ENCODE results near the gene SLC8B1. TPM values are rescaled to one million over a fixed set of nuclear protein-coding genes. Genes with fewer than 3 reads are reported as not detected.

The SLC8B1 gene
- total RNA-seq, 2 donors from 2014 or later = 25.2 to 44.2 TPM

DNA sequence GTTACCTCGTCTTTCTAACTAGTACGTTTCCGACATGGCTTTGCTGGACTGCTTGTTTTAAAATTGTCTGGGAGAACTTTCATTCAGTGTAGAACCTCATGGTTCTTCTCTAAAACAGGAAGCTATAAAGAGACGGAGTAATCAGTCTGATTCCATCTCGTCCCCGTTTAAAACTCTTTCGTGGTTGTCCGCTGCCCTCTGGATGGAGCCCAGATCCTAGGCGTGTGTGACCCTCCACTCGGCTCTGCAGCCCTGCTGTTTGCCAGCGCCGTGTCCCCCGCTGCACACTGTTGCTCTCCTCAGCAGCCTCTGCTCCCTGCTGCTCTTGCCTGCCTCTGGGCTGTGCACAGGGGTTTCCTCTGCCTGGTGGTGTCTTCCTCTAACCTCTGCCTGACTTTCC, 50.2 kb downstream of the SLC8B1 start:
- H3K4me3 ChIP-seq = no peak overlapping the region
- no peak overlapping the region for H3K27ac ChIP-seq
- 85 to 91% methylated on average over 13 of the region's 13 CpGs for WGBS, 2 donors
- ATAC-seq (no peak), DNase-seq (no peak)
- no peak for TF ChIP-seq POLR2A (IDR thresholded peaks at IDR 0.05)
- TF ChIP-seq, protein P1, sequence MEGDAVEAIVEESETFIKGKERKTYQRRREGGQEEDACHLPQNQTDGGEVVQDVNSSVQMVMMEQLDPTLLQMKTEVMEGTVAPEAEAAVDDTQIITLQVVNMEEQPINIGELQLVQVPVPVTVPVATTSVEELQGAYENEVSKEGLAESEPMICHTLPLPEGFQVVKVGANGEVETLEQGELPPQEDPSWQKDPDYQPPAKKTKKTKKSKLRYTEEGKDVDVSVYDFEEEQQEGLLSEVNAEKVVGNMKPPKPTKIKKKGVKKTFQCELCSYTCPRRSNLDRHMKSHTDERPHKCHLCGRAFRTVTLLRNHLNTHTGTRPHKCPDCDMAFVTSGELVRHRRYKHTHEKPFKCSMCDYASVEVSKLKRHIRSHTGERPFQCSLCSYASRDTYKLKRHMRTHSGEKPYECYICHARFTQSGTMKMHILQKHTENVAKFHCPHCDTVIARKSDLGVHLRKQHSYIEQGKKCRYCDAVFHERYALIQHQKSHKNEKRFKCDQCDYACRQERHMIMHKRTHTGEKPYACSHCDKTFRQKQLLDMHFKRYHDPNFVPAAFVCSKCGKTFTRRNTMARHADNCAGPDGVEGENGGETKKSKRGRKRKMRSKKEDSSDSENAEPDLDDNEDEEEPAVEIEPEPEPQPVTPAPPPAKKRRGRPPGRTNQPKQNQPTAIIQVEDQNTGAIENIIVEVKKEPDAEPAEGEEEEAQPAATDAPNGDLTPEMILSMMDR (IDR thresholded peaks at IDR 0.05) = no peak
- intact Hi-C loops (cut with DNase I) = no loop called here
- H3K4me1 ChIP-seq = no peaks in the 10 kb centered on the region
- H3K36me3 ChIP-seq (replicated peaks in 1 of 2; ENCODE audit: insufficient read depth in 1 of 2, low read depth in 2 of 2) = peaks cover 0 to 37% of the 10 kb centered on the region in 2 donors
- H3K9me3 ChIP-seq = no peaks in the 10 kb centered on the region
- H3K27me3 ChIP-seq = no peaks in the 10 kb centered on the region

DNA sequence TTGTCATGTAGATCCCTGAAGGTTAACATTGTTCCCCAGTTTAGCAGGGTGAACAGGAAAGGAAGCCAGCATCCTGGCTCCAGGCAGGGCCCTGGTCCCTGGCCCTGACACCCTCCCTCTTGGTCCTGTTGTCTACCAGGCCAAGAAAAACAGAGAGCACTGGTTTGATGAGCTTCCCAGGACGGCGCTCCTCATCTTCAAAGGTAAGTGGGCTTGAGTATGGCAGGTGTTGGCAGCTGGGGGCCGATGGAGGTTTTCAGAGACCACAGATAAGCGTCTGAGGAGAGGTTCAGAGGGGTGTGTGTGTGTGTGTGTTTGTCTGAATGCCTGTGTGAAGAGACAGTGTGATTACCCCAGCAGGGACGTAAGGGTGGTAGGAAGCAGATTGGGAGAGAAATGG, 56.3 kb downstream of the SLC8B1 start:
- intact Hi-C loops (cut with DNase I) = no loop called here
- Histone ChIP-seq H3K4me3 (no peak overlapping the region), H3K9me3 (no peaks in the 10 kb centered on the region), H3K27ac (no peak overlapping the region), H3K36me3 (replicated peaks in 1 of 2; ENCODE audit: insufficient read depth in 1 of 2, low read depth in 2 of 2) (peaks cover 0 to 38% of the 10 kb centered on the region in 2 donors), H3K4me1 (no peaks in the 10 kb centered on the region), H3K27me3 (no peaks in the 10 kb centered on the region)
- 82 to 88% methylated on average over 5 of the region's 5 CpGs for WGBS, 2 donors
- DNase-seq = no peak
- TF ChIP-seq, protein P1 (IDR thresholded peaks at IDR 0.05) = no peak
- no peak for TF ChIP-seq POLR2A (IDR thresholded peaks at IDR 0.05)
- ATAC-seq = no peak

DNA sequence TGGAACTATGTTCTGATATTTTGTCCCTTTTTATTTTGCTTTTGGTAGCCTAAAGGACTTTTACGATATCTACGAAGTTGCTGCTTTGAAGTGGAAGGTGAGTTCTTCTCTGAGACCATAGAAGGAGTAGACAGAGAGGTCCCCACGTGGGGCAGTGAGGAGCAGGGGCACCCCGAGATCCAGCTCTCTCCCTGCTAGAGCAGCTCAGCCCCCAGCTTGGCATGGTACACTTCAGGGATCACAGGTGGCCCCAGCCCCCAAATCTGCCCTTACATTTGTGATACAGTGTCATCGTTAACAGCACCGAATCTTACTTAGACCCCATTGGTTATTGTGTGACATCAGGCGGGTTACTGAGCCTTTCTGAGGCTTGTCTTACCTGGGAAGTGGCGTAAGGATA, 56.8 kb downstream of the SLC8B1 start:
- Histone ChIP-seq H3K27me3 (no peaks in the 10 kb centered on the region), H3K36me3 (replicated peaks in 1 of 2; ENCODE audit: insufficient read depth in 1 of 2, low read depth in 2 of 2) (peaks cover 0 to 38% of the 10 kb centered on the region in 2 donors), H3K27ac (no peak overlapping the region), H3K4me3 (no peak overlapping the region), H3K4me1 (peaks cover 1% of the 10 kb centered on the region), H3K9me3 (no peaks in the 10 kb centered on the region)
- 90 to 95% methylated on average over 7 to 8 of the region's 8 CpGs for WGBS, 2 donors
- ATAC-seq = no peak
- intact Hi-C loops (cut with DNase I) = no loop called here
- no peak for TF ChIP-seq POLR2A (IDR thresholded peaks at IDR 0.05)
- DNase-seq = no peak

DNA sequence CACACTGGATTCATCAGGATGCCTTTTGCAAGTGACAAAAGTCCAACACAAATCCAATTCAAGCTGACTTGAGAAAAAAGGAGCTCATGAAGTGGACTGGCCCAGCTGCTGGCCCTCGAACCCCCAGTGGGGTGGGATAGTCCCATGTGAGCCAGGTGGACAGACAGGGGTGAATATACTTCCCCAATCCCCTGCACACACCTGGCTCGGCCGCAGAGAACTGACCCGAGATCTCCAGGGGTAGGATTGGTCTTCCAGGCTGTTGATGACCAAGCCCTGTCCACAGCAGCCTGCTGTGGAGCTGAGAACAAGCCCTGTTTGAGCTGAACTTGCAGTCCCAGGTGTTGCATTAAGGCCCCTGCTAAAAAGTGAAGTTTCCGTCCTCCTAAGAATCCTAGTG, 57.4 kb downstream of the SLC8B1 start:
- H3K27me3 ChIP-seq = no peaks in the 10 kb centered on the region
- WGBS, 2 donors = 80 to 94% methylated on average over 1 to 5 of the region's 5 CpGs
- intact Hi-C loops (cut with DNase I) = no loop called here
- peaks cover 7% of the 10 kb centered on the region for H3K4me1 ChIP-seq
- DNase-seq (no peak), ATAC-seq (no peak)
- no peak overlapping the region for H3K4me3 ChIP-seq
- no peaks in the 10 kb centered on the region for H3K9me3 ChIP-seq
- TF ChIP-seq, protein P1 (IDR thresholded peaks at IDR 0.05) = no peak
- no peak for TF ChIP-seq POLR2A (IDR thresholded peaks at IDR 0.05)
- H3K27ac ChIP-seq = no peak overlapping the region
- H3K36me3 ChIP-seq (replicated peaks in 1 of 2; ENCODE audit: insufficient read depth in 1 of 2, low read depth in 2 of 2) = peaks cover 0 to 38% of the 10 kb centered on the region in 2 donors

DNA sequence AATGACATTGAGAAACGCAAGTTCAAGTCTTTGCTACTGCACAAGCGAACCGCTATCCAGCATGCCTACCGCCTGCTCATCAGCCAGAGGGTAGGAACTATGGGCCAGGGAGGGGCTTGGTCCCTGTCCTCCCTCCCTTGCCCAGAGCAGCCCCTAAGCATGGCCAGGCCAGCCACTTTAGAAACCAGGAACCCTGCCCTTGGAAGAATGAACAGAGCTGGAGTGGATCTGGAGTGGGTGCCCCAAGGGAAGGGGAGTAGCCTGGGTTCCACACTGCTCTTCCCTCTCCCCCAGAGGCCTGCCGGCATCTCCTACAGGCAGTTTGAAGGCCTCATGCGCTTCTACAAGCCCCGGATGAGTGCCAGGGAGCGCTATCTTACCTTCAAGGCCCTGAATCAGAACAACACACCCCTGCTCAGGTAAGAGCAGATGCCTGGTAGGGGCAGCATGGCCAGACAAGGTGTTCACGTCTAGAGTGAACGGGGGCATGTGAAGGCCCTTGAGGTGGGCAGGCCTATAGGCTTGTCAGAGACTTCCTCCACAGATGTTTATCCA, 57.9 kb downstream of the SLC8B1 start:
- H3K27me3 ChIP-seq = no peaks in the 10 kb centered on the region
- H3K9me3 ChIP-seq = no peaks in the 10 kb centered on the region
- DNase-seq (no peak), ATAC-seq (no peak)
- H3K27ac ChIP-seq = no peak overlapping the region
- no peak overlapping the region for H3K4me3 ChIP-seq
- 84% methylated on average over 8 to 10 of the region's 10 CpGs for WGBS, 2 donors
- H3K4me1 ChIP-seq = peaks cover 12% of the 10 kb centered on the region
- H3K36me3 ChIP-seq (replicated peaks in 1 of 2; ENCODE audit: insufficient read depth in 1 of 2, low read depth in 2 of 2) = peaks cover 0 to 38% of the 10 kb centered on the region in 2 donors
- intact Hi-C loops (cut with DNase I) = no loop called here
- TF ChIP-seq, protein P1 (IDR thresholded peaks at IDR 0.05) = no peak
- no peak for TF ChIP-seq POLR2A (IDR thresholded peaks at IDR 0.05)
